Mononuclear cell (primary cell): Measurements from ENCODE around the gene IDUA. TPM values are rescaled to one million over a fixed set of nuclear protein-coding genes. Genes with fewer than 3 reads are reported as not detected.
"Not testable (repeated sequence)": the region's sequence is repeated elsewhere in the genome, so short reads cannot be mapped to it uniquely, and the experiment has no call there.

Experiments
- H3K27me3 ChIP-seq: 2 replicates; pipeline ENCODE4 v1.6.0; 2011; ENCODE audit warnings: low read length, control low read depth; ENCODE audit not compliant: insufficient read depth
- H3K4me1 ChIP-seq: 2 replicates; pipeline ENCODE4 v1.5.1; 2011; ENCODE audit warnings: mild to moderate bottlenecking, low read length, control low read depth; ENCODE audit not compliant: insufficient read depth
- H3K4me3 ChIP-seq: 2 replicates; pipeline ENCODE4 v1.5.1; 2011; ENCODE audit warnings: mild to moderate bottlenecking, low read length, moderate library complexity
- H3K9me3 ChIP-seq: 2 replicates; pipeline ENCODE4 v1.5.1; 2011; ENCODE audit warnings: low read depth, mild to moderate bottlenecking, control low read depth, low read length
- total RNA-seq: library from RNA; depleted of rRNA; stranded (reverse); fragments of >200 nt; gene quantifications from one replicate; pipeline ENCODE4 v1.2.3, GENCODE V29; 2012

The IDUA gene
- total RNA-seq, 1 donor: 8.5 TPM

DNA sequence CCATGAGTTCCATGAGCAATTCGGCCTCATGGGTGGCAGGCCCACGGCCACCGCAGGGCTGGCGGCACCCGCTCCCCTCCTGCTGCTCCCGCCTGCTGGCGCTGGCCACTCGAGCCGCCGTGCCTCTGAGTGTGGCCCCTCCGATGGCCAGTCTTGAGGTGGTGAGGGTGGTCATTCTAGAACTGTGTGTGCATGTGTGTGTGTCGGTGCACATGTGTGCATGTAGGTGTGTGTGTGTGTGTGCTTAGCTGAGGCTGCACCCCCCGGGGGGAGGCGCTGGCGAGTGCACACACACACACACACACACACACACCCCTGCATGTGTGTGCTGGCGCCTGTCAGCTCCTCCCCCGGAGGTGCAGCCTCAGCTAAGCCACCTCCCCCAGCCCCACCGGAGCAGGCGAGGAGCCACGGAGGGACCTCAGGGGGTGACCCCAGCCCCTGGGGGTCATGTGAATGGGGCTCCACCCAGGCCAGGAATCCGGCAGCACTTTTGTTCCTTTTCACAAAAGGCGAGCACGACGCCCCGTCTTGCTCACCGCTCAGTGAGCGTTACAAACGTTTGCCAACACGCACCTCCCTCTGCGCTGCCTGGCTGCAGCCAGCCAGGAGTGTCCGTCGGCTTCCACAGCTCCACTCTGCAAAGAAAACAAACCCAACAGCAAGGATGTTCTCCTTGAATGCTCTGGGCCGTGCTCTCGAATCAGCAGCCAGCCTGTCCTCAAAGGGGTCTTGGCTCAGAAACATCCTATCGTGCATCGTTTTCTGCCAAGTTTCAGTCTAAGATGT, 54.5 kb downstream of the IDUA start:
- H3K9me3 ChIP-seq: no peaks in the 10 kb centered on the region
- no peak overlapping the region for H3K4me3 ChIP-seq
- peaks cover 3% of the 10 kb centered on the region for H3K27me3 ChIP-seq
- peaks cover 9% of the 10 kb centered on the region for H3K4me1 ChIP-seq

DNA sequence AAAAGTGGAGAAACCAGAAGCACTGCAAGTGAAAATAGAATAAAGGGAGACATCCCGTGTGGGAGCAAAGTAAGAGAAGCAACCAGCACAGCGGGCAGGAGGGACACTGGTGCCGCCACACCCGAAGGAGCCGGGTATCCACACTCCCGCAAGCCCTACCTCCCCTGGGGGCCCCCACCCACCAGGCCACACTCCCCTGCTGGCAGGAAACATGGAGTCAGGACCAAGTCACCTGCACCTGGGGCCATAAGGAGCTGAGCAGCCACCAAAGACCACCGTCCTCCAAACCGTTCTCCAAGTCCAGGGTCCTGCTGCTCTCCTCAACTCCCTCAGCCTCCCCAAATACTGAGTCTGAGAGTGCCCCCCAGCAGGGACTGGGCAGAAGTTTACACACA, 55.1 kb downstream of the IDUA start:
- Histone ChIP-seq H3K9me3 (no peaks in the 10 kb centered on the region), H3K4me3 (no peak overlapping the region), H3K4me1 (peaks cover 9% of the 10 kb centered on the region), H3K27me3 (peaks cover 3% of the 10 kb centered on the region)

DNA sequence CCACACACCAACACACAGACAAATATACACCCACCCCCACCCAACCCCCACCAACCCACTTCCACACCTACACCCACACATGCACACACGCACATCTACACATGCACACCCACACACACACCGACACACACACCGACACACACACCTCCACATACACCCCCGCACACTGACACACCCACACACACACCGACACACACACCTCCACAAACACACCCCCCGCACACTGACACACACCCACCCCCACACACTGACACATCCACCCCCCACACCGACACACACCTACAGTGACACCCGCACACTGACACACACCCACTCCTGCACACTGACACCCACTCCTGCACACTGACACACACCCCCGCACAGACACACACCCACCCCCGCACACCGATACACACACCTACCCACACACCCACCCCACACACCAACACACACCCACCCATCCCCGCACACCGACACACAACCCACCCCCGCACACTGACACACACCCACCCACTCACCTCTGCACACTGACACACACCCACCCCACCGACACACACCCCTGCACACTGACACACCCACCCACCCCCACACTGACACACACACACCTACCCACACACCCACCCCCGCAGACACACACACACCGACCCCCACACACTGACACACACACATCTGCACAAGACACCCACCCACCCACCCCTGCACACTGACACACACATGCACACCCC, 55.7 kb downstream of the IDUA start:
- Histone ChIP-seq H3K4me1 (peaks cover 9% of the 10 kb centered on the region), H3K27me3 (peaks cover 3% of the 10 kb centered on the region), H3K4me3 (no peak overlapping the region), H3K9me3 (no peaks in the 10 kb centered on the region)

DNA sequence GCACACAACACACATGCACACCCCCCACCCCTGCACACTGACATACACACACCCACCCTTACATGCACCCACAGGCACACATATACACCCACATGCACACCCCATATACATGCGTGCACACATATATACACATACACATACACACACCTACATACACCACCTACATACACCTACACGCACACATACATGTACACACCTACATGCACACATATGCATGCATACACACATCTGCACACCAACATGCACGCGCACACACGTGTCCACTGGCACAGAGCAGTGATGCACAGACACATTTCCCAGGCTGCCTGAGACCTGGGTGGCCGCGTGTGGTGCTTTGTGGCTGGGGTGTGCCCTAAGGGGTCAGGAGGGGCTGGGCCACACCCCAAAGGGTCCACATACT, 56.3 kb downstream of the IDUA start:
- H3K4me3 ChIP-seq: no peak overlapping the region
- peaks cover 3% of the 10 kb centered on the region for H3K27me3 ChIP-seq
- peaks cover 9% of the 10 kb centered on the region for H3K4me1 ChIP-seq
- no peaks in the 10 kb centered on the region for H3K9me3 ChIP-seq

DNA sequence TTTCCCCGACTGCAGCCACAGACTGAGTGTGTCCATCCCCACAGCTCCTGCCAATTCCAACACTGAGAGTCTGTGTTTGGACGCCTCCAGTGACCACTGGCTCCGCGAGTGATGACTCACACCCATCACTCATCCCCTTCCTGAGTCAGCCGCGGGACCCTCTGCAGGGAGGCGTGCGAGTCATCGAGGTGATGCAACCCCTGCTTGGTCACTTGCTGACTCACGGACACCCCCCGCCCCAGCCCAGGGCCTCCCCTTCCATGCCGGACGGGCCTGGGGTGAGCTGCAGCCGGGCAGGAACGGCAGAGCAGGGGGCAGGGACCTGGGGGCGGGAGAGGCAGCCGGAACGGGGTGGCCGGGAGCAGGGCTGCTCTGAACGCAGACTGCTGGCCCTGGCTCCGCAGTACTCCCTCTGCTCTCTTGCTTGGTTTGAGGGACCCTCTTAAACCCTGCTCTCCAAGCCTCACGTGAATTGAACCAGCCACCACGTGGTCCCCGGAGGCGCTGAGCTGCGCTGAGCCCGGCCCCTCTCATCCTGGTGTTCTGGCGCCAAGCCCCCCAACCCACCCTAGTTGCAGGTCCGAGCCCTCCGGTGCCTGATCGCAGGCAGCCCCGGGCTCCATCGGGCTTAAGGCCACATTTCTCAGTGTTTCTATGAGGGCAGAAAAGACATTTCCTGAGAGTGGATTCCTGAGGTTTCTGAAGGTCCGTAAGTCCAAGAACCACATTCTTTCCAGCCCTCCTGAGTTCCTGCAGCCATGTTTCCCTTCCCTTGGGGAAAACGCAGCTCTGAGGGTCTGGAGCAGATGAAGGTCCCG, 57.0 kb downstream of the IDUA start:
- Histone ChIP-seq H3K4me3 (no peak overlapping the region), H3K27me3 (peaks cover 3% of the 10 kb centered on the region), H3K4me1 (peaks cover 9% of the 10 kb centered on the region), H3K9me3 (no peaks in the 10 kb centered on the region)

DNA sequence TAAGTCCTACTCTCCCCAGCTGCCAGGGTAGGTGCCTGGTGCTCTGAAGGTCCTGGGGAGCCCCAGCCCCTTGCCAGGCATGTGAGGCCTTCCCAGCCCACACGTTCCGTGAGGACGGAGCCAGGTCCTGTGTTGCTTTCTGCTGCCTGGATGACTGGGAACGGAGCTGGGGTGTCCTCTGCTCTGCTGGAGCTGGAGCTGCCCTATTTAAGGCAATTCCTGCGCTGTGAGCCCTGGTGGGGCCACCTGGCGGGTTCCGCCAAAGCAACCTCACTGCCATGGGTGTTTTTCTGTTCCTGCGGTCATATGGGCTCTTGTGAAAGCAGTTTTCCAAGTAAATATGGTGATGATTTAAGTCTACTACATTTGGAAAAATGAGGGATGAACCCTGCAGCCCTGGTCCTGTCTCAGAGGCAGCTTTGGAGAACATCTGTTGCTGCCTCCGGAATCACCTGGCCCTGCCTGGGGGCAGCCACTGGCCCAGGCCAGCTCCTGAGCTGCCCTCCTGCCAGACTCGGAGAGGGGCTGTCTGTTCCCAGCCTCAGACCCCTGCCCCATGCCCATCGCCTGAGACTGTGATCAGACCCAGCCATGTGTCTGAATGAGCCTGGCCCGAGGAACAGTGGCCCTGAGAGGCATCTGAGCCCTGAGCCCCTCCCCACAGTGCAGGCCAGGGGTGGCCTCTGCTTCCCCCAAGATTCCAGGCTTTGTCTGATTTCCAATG, 57.8 kb downstream of the IDUA start:
- Histone ChIP-seq H3K4me1 (peaks cover 9% of the 10 kb centered on the region), H3K27me3 (peaks cover 3% of the 10 kb centered on the region), H3K9me3 (no peaks in the 10 kb centered on the region), H3K4me3 (no peak overlapping the region)

DNA sequence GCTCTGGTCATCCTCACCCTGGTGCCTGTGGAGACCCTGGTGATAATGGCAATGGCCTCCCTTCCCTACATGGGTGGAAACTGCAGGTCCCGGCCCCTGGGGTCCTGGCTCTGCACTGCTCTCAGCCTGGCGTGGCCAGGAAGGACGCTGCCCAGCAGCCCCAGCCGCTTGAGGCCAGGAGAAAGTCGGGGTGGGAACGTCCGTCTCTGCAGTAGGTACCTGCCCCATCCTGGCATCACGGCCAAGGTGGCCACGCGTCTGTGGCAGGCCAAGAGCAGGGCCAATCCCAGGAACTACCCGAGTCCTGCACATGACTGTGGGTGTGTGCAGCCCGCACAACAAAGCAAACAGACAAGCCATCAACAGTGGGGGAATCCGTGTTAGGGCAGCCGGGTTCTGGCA, 58.4 kb downstream of the IDUA start:
- Histone ChIP-seq H3K4me3 (no peak overlapping the region), H3K4me1 (peaks cover 9% of the 10 kb centered on the region), H3K27me3 (peaks cover 3% of the 10 kb centered on the region), H3K9me3 (no peaks in the 10 kb centered on the region)

DNA sequence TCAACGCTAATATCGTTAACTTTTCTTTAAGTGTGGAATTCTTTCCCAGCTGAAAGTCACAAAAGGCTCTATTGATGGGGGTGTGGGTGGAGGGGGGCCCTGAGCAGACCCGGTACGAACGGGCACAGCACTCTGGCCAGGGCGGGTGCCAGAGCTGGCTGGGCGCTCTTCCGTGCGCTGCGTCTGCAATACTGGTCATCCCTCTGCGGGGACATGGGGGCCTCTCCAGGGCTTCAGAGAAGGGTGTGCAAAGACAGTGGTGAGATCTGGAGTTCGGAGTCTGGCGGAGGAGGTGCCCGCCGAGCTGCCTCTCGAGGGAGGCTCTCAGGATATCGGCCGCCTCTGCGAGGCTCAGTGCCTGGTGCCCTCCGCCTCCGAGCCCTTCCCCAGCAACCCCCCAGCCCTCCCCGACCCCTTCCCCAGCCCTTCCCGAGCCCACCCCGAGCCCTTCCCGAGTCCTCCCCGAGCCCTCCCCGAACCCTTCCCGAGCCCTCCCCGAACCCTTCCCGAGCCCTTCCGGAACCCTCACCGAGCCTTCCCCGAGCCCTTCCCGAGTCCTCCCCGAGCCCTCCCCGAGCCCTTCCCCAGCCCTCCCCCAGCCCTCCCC, 58.9 kb downstream of the IDUA start:
- H3K4me3 ChIP-seq: no peak overlapping the region
- no peaks in the 10 kb centered on the region for H3K9me3 ChIP-seq
- H3K27me3 ChIP-seq: peaks cover 3% of the 10 kb centered on the region
- peaks cover 9% of the 10 kb centered on the region for H3K4me1 ChIP-seq

DNA sequence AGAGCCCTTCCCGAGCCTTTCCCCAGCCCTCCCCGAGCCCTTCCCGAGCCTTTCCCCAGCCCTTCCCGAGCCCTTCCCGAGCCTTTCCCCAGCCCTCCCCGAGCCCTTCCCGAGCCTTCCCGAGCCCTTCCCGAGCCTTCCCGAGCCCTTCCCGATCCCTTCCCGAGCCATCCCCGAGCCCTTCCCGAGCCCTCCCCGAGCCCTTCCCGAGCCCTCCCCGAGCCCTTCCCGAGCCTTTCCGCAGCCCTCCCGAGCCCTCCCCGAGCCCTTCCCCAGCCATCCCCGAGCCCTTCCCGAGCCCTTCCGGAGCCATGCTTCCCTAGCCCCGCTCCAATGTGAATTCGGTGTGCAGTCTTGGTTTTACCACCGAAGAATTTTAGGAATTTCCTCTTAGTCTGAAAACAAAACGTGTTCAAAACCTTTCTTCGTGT, 59.8 kb downstream of the IDUA start:
- H3K4me3 ChIP-seq, H3K9me3 ChIP-seq, H3K27me3 ChIP-seq, H3K4me1 ChIP-seq: not testable (repeated sequence)

DNA sequence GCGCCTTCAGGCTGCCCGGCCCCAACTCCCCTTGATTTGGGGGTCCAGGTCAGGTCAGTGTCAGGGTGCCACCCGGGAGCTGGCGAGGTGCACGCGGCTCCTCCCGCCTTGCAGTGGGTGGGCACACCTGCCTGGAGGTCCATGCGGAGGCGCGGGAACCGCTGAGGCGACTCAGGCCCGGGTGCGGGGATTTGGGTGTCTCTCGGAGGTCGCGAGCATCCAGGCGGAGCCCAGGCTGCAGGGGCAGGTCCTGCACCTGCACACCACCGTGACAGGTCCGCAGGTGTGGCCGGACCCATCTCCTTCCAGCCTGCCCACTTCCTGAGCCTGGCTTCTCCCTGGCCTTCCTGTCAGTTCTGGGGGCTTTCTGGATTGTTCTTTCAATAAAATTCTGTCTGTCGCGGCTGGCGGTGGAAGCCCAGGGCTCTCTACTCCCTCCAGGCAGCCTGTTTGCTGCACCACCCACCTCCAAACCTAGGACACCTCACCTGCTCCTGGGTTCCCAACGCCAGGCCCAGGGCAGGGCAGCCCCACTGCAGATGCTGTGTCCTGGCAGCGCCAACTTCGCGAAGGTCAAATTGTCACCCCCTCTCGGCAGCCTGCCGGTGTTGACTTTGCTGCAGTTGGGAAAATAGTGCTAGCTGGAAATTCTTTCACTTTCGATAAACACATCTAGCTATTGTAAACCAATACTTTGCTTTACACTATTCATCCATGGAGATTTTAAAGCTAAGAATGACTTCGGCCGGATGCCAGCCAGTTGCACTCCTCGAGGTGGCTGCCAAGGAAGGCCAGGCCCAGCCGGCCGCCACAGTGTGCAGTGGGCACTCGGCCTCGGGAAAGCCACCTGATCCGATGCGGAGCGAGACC, 60.5 kb downstream of the IDUA start:
- H3K4me3 ChIP-seq: no peak overlapping the region
- peaks cover 9% of the 10 kb centered on the region for H3K4me1 ChIP-seq
- no peaks in the 10 kb centered on the region for H3K9me3 ChIP-seq
- H3K27me3 ChIP-seq: peaks cover 3% of the 10 kb centered on the region

DNA sequence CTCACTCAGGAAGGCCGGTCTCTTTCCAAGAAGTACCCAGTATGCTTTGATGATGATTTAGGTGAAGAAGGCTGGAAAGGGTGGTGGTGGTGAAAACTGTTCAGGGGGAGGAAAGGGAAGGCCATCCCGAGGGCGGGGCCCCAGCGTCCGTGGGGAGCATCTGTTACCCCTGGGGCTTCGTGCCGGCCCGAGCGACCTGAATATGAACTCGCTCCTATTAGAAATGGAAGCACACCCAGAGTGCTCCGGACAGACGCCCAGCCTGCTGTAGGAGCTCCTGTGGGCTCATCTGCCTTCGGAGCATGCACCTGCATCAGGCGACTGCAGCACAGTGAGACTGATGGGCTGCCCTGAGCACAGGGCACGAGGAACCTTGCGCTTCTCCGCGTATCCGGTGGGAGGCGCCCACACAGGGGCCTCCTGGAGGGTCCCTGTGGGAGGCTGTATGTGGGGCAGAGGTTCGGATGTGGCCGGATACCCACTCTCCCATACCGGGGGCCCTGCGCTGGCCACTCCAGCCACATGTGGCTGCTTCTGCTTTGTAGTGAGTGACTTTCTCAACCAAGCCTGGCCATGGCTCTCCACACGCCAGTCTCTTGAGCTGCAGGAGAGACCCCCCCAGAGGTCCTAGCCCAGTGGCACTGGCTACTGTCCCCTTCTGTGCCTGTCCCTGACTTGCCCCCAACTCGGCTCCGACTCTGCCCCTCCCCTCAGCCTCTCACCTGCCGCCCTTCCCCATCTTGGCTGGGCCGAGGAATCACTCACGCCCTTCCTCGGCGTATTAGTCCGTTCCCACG, 61.3 kb downstream of the IDUA start:
- Histone ChIP-seq H3K9me3 (no peaks in the 10 kb centered on the region), H3K4me3 (no peak overlapping the region), H3K27me3 (peaks cover 3% of the 10 kb centered on the region), H3K4me1 (peaks cover 9% of the 10 kb centered on the region)

DNA sequence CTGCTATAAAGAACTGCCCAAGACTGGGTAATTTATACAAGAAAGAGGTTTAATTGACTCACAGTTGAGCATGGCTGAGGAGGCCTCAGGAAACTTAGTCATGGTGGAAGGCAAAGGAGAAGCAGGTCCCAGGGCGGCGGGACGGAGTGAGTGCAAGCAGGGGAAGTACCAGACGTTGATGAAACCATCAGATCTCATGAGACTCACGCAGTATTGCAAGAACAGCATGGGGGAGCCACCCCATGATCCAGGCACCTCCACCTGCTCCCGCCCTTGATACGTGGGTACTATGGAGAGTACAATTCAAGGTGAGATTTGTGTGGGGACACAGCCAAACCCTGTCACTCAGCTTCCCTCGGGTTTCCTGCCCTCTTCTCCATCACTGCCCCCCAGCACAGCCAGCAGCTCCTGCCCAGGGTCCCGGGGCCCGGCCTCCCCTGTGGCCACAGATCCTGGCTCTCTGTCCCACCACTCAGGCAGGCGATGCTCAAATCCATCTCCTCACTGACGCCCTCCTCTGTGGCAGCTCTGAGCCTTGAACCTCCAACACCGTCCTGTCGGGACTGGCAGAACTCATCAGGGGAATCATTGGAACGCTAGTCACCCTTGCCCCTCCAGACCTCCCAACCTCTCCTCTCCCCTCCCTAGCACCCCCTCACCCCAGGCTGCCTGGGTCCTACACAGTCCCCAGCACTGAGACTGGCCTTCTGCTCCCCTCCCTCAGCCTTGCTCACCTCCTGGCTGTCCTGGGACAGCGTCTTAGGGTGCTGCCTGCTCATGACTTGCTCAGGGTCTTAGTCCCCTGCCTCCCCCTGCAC, 62.1 kb downstream of the IDUA start:
- H3K4me1 ChIP-seq: peaks cover 4% of the 10 kb centered on the region
- H3K27me3 ChIP-seq: peaks cover 3% of the 10 kb centered on the region
- H3K4me3 ChIP-seq: no peak overlapping the region
- H3K9me3 ChIP-seq: no peaks in the 10 kb centered on the region
